H1 (cell line): Measurements from ENCODE around the gene SORBS1. TPM values are rescaled to one million over a fixed set of nuclear protein-coding genes. Genes with fewer than 3 reads are reported as not detected.

ENCODE experiments used
- CTCF ChIA-PET: fragments of 300-600 bp; sonication (Branson Sonifier 250); formaldehyde crosslinking; loops from one replicate; lab custom pipeline; 2021; ENCODE audit not compliant: partially characterized antibody; lab: Charles Lee
- POLR2A ChIA-PET: fragments of 300-600 bp; sonication (Branson Sonifier 250); formaldehyde crosslinking; loops from one replicate; lab custom pipeline; 2021; ENCODE audit warnings: inconsistent platforms; ENCODE audit not compliant: partially characterized antibody; lab: Charles Lee
- DNase-seq, 2 experiments: peaks; one replicate each; pipeline versions ENCODE4 v3.0.0 to v3.0.0-alpha.2; 2010 to 2022; ENCODE audit warnings: low spot score in 2 of 2, low read depth in 1 of 2, mixed read lengths in 1 of 2
- FAIRE-seq: peaks from 2 replicates; lab custom pipeline; 2011; peaks lifted over from hg19 to GRCh38; lab: Jason Lieb, UNC
- H2AFZ ChIP-seq: 2 replicates; pipeline ENCODE4 v1.8.1; 2012; ENCODE audit warnings: low read length, inconsistent platforms
- H2AK5ac ChIP-seq: 2 replicates; pipeline ENCODE4 v1.6.1; 2013; ENCODE audit warnings: low read depth, low read length
- H2BK120ac ChIP-seq: replicated peaks from 2 replicates; pipeline ENCODE3; 2013; ENCODE audit warnings: low read depth, low read length, inconsistent platforms
- H2BK12ac ChIP-seq: 2 replicates; pipeline ENCODE4 v1.6.1; 2013; ENCODE audit warnings: low read depth, low read length
- H2BK15ac ChIP-seq: 2 replicates; pipeline ENCODE4 v1.6.1; 2013; ENCODE audit warnings: low read length
- H2BK20ac ChIP-seq: 2 replicates; pipeline ENCODE4 v1.6.1; 2013; ENCODE audit warnings: low read length
- H2BK5ac ChIP-seq: 2 replicates; pipeline ENCODE4 v1.6.1; 2013; ENCODE audit warnings: low read depth, low read length
- H3K14ac ChIP-seq: 2 replicates; pipeline ENCODE4 v1.6.1; 2013; ENCODE audit warnings: inconsistent platforms; ENCODE audit not compliant: insufficient read length
- H3K18ac ChIP-seq: 2 replicates; pipeline ENCODE4 v1.6.1; 2013; ENCODE audit warnings: low read length; ENCODE audit errors: extremely low read depth
- H3K23ac ChIP-seq: 2 replicates; pipeline ENCODE4 v1.6.1; 2013; ENCODE audit warnings: inconsistent platforms; ENCODE audit not compliant: insufficient read length
- H3K23me2 ChIP-seq: 2 replicates; pipeline ENCODE4 v1.6.1; 2013; ENCODE audit warnings: low read depth, low read length
- H3K27ac ChIP-seq: 2 replicates; pipeline ENCODE4 v1.6.1; 2011; ENCODE audit warnings: low read depth, low read length, inconsistent platforms
- H3K27me3 ChIP-seq, 4 experiments: replicated peaks in 1 of 4; 1 replicate in 1 of 4; 2 replicates in 3 of 4; pipeline versions ENCODE4 v1.6.1 to v1.8.1; 2011 to 2013; ENCODE audit warnings: low read length in 3 of 4, mild to moderate bottlenecking in 3 of 4, inconsistent platforms in 2 of 4, mixed read lengths in 2 of 4, moderate library complexity in 1 of 4; ENCODE audit not compliant: control insufficient read depth in 3 of 4, insufficient read depth in 3 of 4; ENCODE audit errors: extremely low read depth in 1 of 4
- H3K36me3 ChIP-seq, 4 experiments: 2 replicates each; pipeline versions ENCODE4 v1.6.1 to v1.8.1; 2011 to 2013; ENCODE audit warnings: mild to moderate bottlenecking in 4 of 4, low read length in 3 of 4, moderate library complexity in 2 of 4, control low read depth in 1 of 4, inconsistent platforms in 1 of 4; ENCODE audit not compliant: insufficient read depth in 4 of 4, control insufficient read depth in 2 of 4
- H3K4ac ChIP-seq: replicated peaks from 2 replicates; pipeline ENCODE3; 2013; ENCODE audit warnings: low read length, low read depth, mixed read lengths, inconsistent platforms; ENCODE audit not compliant: insufficient read length
- H3K4me1 ChIP-seq, 4 experiments: replicated peaks in 1 of 4; 1 replicate in 1 of 4; 2 replicates in 3 of 4; pipeline versions ENCODE4 v1.6.1 to v1.8.1; 2011 to 2013; ENCODE audit warnings: low read length in 3 of 4, inconsistent platforms in 2 of 4, mixed read lengths in 1 of 4; ENCODE audit not compliant: insufficient read depth in 4 of 4, control insufficient read depth in 3 of 4
- H3K4me2 ChIP-seq, 2 experiments: 2 replicates each; pipeline versions ENCODE4 v1.6.1 to v1.8.1; 2011 to 2013; ENCODE audit warnings: low read depth in 2 of 2, low read length in 2 of 2, control low read depth in 1 of 2, inconsistent platforms in 1 of 2, mild to moderate bottlenecking in 1 of 2; ENCODE audit not compliant: insufficient read depth in 1 of 2
- H3K4me3 ChIP-seq, 4 experiments: fragments of 200-600, 300-600 bp in 1 of 4; sonication (generic), shearing (Covaris generic), sonication (Bioruptor Twin) in 1 of 4; 2 replicates each; pipeline versions ENCODE4 v1.5.1 to v1.8.1; 2011 to 2016; ENCODE audit warnings: low read length in 4 of 4, low read depth in 3 of 4, control low read depth in 2 of 4, inconsistent platforms in 2 of 4, mild to moderate bottlenecking in 2 of 4, mixed read lengths in 1 of 4, moderate library complexity in 1 of 4; ENCODE audit not compliant: insufficient read depth in 2 of 4; ENCODE audit errors: extremely low read depth in 1 of 4
- H3K56ac ChIP-seq: replicated peaks from 2 replicates; pipeline ENCODE3; 2013; ENCODE audit warnings: low read depth, mild to moderate bottlenecking, mixed read lengths, low read length, inconsistent platforms; ENCODE audit not compliant: insufficient read length
- H3K79me1 ChIP-seq: 2 replicates; pipeline ENCODE4 v1.6.1; 2013; ENCODE audit warnings: low read depth, low read length, control low read depth
- H3K79me2 ChIP-seq, 2 experiments: 2 replicates each; pipeline versions ENCODE4 v1.6.1 to v1.8.1; 2012 to 2013; ENCODE audit warnings: low read length in 2 of 2, mild to moderate bottlenecking in 2 of 2, inconsistent platforms in 1 of 2; ENCODE audit not compliant: insufficient read depth in 2 of 2, control insufficient read depth in 1 of 2
- H3K9ac ChIP-seq, 4 experiments: replicated peaks in 1 of 4; 1 replicate in 1 of 4; 2 replicates in 3 of 4; pipeline versions ENCODE4 v1.6.1 to v1.8.1; 2011 to 2013; ENCODE audit warnings: low read depth in 3 of 4, low read length in 3 of 4, control low read depth in 2 of 4, mild to moderate bottlenecking in 2 of 4, moderate library complexity in 2 of 4, inconsistent platforms in 1 of 4; ENCODE audit errors: extremely low read depth in 1 of 4
- H3K9me3 ChIP-seq, 2 experiments: 2 replicates each; pipeline versions ENCODE4 v1.6.1 to v1.8.1; 2012 to 2013; ENCODE audit warnings: mild to moderate bottlenecking in 2 of 2, moderate library complexity in 2 of 2, control low read depth in 1 of 2, inconsistent platforms in 1 of 2, low read depth in 1 of 2, low read length in 1 of 2, mixed read lengths in 1 of 2; ENCODE audit not compliant: insufficient read depth in 2 of 2
- H4K20me1 ChIP-seq, 2 experiments: replicated peaks in 1 of 2; 2 replicates each; pipeline versions ENCODE3 to v1.8.1; 2011 to 2013; ENCODE audit warnings: inconsistent platforms in 2 of 2, low read length in 2 of 2, mild to moderate bottlenecking in 1 of 2; ENCODE audit not compliant: insufficient read depth in 2 of 2, control insufficient read depth in 1 of 2
- H4K5ac ChIP-seq: 2 replicates; pipeline ENCODE4 v1.6.1; 2013; ENCODE audit warnings: low read length, low read depth, mixed read lengths, inconsistent platforms; ENCODE audit not compliant: insufficient read length
- H4K8ac ChIP-seq: 2 replicates; pipeline ENCODE4 v1.8.0; 2013; ENCODE audit warnings: mild to moderate bottlenecking, moderate library complexity, low read length, inconsistent platforms; ENCODE audit not compliant: insufficient read depth; ENCODE audit errors: extremely low read depth
- H4K91ac ChIP-seq: replicated peaks from 2 replicates; pipeline ENCODE3; 2013; ENCODE audit warnings: low read length, mixed read lengths, inconsistent platforms; ENCODE audit not compliant: insufficient read length
- BACH1 ChIP-seq: IDR thresholded peaks from 2 replicates; pipeline ENCODE4 v1.6.1; 2012; ENCODE audit warnings: low read length, improper control_type of control experiment
- EGR1 ChIP-seq: IDR thresholded peaks from 2 replicates; pipeline ENCODE4 v1.6.1; 2011; ENCODE audit warnings: low read depth, low read length, borderline replicate concordance
- NRF1 ChIP-seq: IDR thresholded peaks from 2 replicates; pipeline ENCODE4 v1.6.1; 2011; ENCODE audit warnings: mild to moderate bottlenecking, low read depth, low read length, improper control_type of control experiment
- POLR2A ChIP-seq, 2 experiments: IDR thresholded peaks; 1 replicate in 1 of 2; 2 replicates in 1 of 2; pipeline ENCODE4 v1.6.1; 2011; ENCODE audit warnings: low read depth in 2 of 2, low read length in 2 of 2, mild to moderate bottlenecking in 2 of 2; ENCODE audit errors: control extremely low read depth in 1 of 2
- POLR2AphosphoS5 ChIP-seq: IDR thresholded peaks from 2 replicates; pipeline ENCODE4 v1.6.1; 2011; ENCODE audit warnings: low read depth, low read length
- SAP30 ChIP-seq: fragments of 300-600 bp; sonication (generic); IDR thresholded peaks from 2 replicates; pipeline ENCODE4 v1.7.1; 2012; ENCODE audit warnings: low read length, moderate library complexity, mild to moderate bottlenecking, inconsistent platforms; ENCODE audit not compliant: insufficient read depth, insufficient replicate concordance
- SP4 ChIP-seq: IDR thresholded peaks from 2 replicates; pipeline ENCODE4 v1.6.1; 2012; ENCODE audit warnings: low read length, inconsistent platforms
- SUZ12 ChIP-seq: fragments of 200-600 bp; sonication (generic); IDR thresholded peaks from 2 replicates; pipeline ENCODE4 v1.6.1; 2012; ENCODE audit warnings: mild to moderate bottlenecking, inconsistent platforms, low read length, moderate library complexity, mixed read lengths
- TAF1 ChIP-seq: IDR thresholded peaks from 2 replicates; pipeline ENCODE4 v1.6.1; 2011; ENCODE audit warnings: mild to moderate bottlenecking, low read depth, low read length
- TAF7 ChIP-seq: optimal IDR thresholded peaks from 2 replicates; pipeline ENCODE3; 2011; ENCODE audit warnings: low read depth, mild to moderate bottlenecking, inconsistent platforms, low read length, moderate library complexity, borderline replicate concordance
- TCF12 ChIP-seq: IDR thresholded peaks from 2 replicates; pipeline ENCODE4 v1.6.1; 2011; ENCODE audit warnings: low read depth, mild to moderate bottlenecking, low read length
- ZNF274 ChIP-seq: IDR thresholded peaks from 2 replicates; pipeline ENCODE4 v1.7.0; 2012; ENCODE audit warnings: low read length, borderline replicate concordance; ENCODE audit errors: extremely low read depth
- WGBS, 2 experiments: shearing (Covaris generic) in 1 of 2; methylation state at CpG; one replicate each; pipeline versions ENCODE4 v1.1.6 to v1.1.7; 2013 to 2015; ENCODE audit warnings: low lambda C conversion rate in 2 of 2, mixed read lengths in 2 of 2, inconsistent platforms in 1 of 2, low coverage in 1 of 2, missing lambda C conversion rate in 1 of 2; ENCODE audit not compliant: insufficient replicate concordance in 2 of 2, insufficient coverage in 1 of 2, insufficient read length in 1 of 2; ENCODE audit errors: extremely low coverage in 1 of 2, missing lambda C conversion rate in 1 of 2; 5-methylcytosine and 5-hydroxymethylcytosine counted together
- polyA plus RNA-seq, 7 experiments: library from polyadenylated mRNA; depleted of rRNA in 3 of 7; stranded (reverse) in 5 of 7; unstranded in 2 of 7; fragments of >200 nt in 5 of 7; fragments of 200-250 nt in 2 of 7; gene quantifications; 1 replicate in 5 of 7; 2 replicates in 1 of 7; 4 replicates in 1 of 7; pipeline versions ENCODE4 v1.2.1 to v1.2.3, GENCODE V29; 2011 to 2013; ENCODE audit warnings: missing spikeins in 2 of 7, mixed read lengths in 2 of 7
- total RNA-seq: library from RNA; stranded (reverse); fragmentation: NEBNext Ultra II Directional; extraction: Animal tissue kit (Norgen Biotek cat#: 25700); gene quantifications from 2 replicates; pipeline ENCODE4 v1.2.1, GENCODE V29; 2021
- TF ChIP-seq, protein P1 (sequence below): IDR thresholded peaks from 2 replicates; pipeline ENCODE4 v1.6.1; 2012; ENCODE audit warnings: low read length, inconsistent platforms
- TF ChIP-seq, protein P2 (sequence below): IDR thresholded peaks from 2 replicates; pipeline ENCODE4 v1.6.1; 2012; ENCODE audit warnings: inconsistent platforms

SORBS1 gene
- total and polyA plus RNA-seq, 2 of the 8 experiments (the other 6 are each of a cell fraction or from before 2014, with no cell fraction given), result 16.0 to 35.0 TPM

DNA sequence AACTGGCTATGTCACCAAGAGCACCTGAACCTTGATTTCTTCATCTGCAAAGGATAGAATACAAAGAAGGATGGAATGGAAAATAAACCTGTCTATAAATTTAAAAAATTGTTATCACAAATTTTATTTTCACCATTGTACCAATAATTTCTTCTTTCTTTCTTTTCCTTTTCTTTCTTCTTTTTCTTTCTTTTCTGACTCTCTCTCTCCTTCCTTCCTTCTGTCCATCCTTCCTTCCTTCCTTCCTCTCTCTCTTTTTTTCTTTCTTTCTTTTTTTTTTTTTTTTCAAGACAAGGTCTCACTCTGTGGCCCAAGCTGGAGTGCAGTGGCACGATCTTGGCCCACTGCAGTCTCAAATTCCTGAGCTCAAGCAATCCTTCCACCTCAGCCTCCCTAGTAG is 36.6 kb upstream of the SORBS1 start:
- Histone ChIP-seq H3K79me2 (no peaks in the 10 kb centered on the region), H2AFZ (no peak overlapping the region), H3K27me3 (no peaks in the 10 kb centered on the region), H2AK5ac (no peak overlapping the region), H4K8ac (no peak overlapping the region), H4K20me1 (no peaks in the 10 kb centered on the region), H3K14ac (no peak overlapping the region), H3K23ac (no peak overlapping the region), H3K4ac (no peak overlapping the region), H3K9me3 (no peaks in the 10 kb centered on the region), H2BK120ac (no peak overlapping the region), H3K23me2 (no peaks in the 10 kb centered on the region), H3K4me1 (no peaks in the 10 kb centered on the region), H3K9ac (no peak overlapping the region), H3K4me2 (no peak overlapping the region), H3K4me3 (no peak overlapping the region), H4K5ac (no peak overlapping the region), H2BK15ac (no peak overlapping the region), H3K36me3 (no peaks in the 10 kb centered on the region), H3K27ac (no peak overlapping the region), H3K56ac (no peak overlapping the region), H2BK5ac (no peak overlapping the region), H4K91ac (no peak overlapping the region), H3K18ac (no peak overlapping the region), H3K79me1 (no peaks in the 10 kb centered on the region), H2BK12ac (no peak overlapping the region), H2BK20ac (no peak overlapping the region)
- 83% methylated on average over 1 of the region's 1 CpG; no CpG with 5 or more reads in 1 of the 2 experiments for WGBS, 2 experiments
- no peak for DNase-seq
- ChIA-PET POLR2A (no interaction called here), CTCF (interaction anchor here (0.6 to 8.7 kb wide), 5 partner anchors 15 to 224 kb away, joined by 3 to 304 read pairs (median 91); no protein-coding TSS in a partner anchor)
- FAIRE-seq, result no peak
- TF ChIP-seq NRF1, result no peak
- no peak for TF ChIP-seq SP4
- TF ChIP-seq BACH1, result no peak
- TF ChIP-seq ZNF274, result no peak
- TF ChIP-seq TCF12, result no peak
- TF ChIP-seq SAP30, result no peak
- no peak for TF ChIP-seq POLR2A (IDR thresholded peaks at IDR 0.05; ENCODE audit: control extremely low read depth in 1 of 2, low read depth in 2 of 2, low read length in 2 of 2)
- no peak for TF ChIP-seq TAF1
- TF ChIP-seq SUZ12, result no peak
- TF ChIP-seq, protein P1, sequence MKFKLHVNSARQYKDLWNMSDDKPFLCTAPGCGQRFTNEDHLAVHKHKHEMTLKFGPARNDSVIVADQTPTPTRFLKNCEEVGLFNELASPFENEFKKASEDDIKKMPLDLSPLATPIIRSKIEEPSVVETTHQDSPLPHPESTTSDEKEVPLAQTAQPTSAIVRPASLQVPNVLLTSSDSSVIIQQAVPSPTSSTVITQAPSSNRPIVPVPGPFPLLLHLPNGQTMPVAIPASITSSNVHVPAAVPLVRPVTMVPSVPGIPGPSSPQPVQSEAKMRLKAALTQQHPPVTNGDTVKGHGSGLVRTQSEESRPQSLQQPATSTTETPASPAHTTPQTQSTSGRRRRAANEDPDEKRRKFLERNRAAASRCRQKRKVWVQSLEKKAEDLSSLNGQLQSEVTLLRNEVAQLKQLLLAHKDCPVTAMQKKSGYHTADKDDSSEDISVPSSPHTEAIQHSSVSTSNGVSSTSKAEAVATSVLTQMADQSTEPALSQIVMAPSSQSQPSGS, result no peak
- TF ChIP-seq EGR1, result no peak
- TF ChIP-seq POLR2AphosphoS5, result no peak
- TF ChIP-seq, protein P2, sequence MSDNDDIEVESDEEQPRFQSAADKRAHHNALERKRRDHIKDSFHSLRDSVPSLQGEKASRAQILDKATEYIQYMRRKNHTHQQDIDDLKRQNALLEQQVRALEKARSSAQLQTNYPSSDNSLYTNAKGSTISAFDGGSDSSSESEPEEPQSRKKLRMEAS, result no peak
- TF ChIP-seq TAF7, result no peak
